ENCODE results near the gene UBE2O. TPM values are rescaled to one million over a fixed set of nuclear protein-coding genes. Genes with fewer than 3 reads are reported as not detected.
A peak's percentile ranks its signal among the peaks of the same experiment; 100 is the strongest.

Gene UBE2O
- total and polyA plus RNA-seq, 2 experiments from 2014 or later = 28.5 to 62.6 TPM

DNA sequence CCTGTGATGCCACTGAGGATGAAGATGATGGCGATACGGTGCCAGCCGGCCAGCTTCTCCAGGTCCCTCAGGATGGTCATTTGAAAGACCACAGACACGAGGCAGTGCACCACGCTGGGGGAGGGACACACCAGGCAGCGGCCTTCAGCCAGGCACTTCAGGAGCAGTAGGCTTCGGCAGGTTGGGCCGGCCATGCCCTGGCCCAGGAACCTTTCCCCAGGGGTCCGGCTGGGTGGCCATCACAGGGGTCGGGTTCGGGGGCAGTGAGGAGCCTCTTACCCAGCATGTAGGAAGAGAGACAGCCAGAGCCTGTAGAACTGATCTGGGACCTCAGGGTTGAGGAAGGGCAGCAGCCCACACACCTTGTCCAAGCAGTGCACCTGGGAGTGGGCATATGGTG lies 19.8 kb upstream of the UBE2O start:
- no peak for DNase-seq (ENCODE audit: low read depth in 1 of 2, low spot score in 1 of 2)
- H3K9me3 ChIP-seq (ENCODE audit: low read depth) = no peaks in the 10 kb centered on the region
- H3K36me3 ChIP-seq = no peaks in the 10 kb centered on the region
- H3K4me3 ChIP-seq = no peak overlapping the region
- no peaks in the 10 kb centered on the region for H3K27me3 ChIP-seq
- TF ChIP-seq, protein P1, sequence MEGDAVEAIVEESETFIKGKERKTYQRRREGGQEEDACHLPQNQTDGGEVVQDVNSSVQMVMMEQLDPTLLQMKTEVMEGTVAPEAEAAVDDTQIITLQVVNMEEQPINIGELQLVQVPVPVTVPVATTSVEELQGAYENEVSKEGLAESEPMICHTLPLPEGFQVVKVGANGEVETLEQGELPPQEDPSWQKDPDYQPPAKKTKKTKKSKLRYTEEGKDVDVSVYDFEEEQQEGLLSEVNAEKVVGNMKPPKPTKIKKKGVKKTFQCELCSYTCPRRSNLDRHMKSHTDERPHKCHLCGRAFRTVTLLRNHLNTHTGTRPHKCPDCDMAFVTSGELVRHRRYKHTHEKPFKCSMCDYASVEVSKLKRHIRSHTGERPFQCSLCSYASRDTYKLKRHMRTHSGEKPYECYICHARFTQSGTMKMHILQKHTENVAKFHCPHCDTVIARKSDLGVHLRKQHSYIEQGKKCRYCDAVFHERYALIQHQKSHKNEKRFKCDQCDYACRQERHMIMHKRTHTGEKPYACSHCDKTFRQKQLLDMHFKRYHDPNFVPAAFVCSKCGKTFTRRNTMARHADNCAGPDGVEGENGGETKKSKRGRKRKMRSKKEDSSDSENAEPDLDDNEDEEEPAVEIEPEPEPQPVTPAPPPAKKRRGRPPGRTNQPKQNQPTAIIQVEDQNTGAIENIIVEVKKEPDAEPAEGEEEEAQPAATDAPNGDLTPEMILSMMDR (IDR thresholded peaks at IDR 0.05; ENCODE audit: low read depth, low read length) = no peak
- H3K27ac ChIP-seq = no peak overlapping the region
- peaks cover 4% of the 10 kb centered on the region for H3K4me1 ChIP-seq (ENCODE audit: low read depth)

DNA sequence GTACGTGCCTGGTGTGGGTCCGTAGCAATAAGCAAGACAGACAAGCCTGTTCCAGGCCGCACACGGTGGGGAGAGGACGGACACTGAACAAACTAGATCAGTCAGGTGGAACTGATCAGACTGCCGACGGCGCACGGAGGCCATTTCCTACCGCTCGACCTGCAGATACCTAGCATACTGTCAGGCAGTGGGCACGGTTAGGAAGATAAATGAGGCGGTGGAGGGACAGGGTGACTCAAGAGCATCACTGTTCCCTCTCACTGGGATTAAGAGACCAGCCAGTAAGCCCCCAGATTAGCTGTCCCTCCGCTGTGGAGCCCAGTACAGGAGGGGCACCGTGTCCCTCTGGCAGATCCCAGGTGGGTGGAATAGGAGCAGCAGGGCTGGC lies 19.3 kb upstream of the UBE2O start:
- H3K4me1 ChIP-seq (ENCODE audit: low read depth) = peaks cover 4% of the 10 kb centered on the region
- DNase-seq (ENCODE audit: low read depth in 1 of 2, low spot score in 1 of 2) = no peak

DNA sequence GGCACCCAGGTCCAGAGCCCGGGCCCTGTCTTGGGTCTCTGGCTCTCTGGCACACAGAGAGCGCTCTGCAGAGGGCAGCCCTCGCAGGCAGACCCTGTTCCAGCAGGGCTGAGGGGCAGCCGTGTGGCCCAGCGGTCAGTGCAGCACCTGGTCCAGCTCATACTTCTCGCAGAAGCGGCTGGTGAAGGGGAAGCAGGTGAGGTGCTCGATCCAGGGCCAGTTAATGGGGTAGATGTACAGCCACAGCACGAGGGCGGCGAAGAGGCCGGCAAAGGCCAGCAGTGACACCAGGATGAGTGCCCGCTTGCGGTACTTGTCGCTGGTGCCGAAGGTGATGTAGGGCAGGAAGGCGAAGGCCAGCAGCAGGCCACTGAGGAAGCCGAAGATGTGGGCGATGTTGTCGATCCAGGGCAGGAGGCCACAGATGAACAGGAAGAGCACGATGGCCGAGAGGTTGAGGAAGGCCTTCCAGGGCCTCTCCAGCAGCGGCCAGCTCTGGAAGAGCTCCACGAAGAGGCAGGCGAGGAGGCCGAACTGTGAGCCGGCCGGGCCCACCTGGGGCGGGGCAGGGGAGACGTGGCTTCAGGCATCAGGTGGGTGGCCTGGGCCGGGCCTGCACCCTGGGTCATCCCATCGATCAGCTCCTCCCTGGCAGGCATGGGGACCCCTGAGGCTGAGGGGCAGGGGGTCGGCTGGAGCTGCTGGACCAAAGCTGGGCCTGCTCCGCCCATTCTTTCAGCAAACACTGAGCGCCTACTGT lies 18.7 kb upstream of the UBE2O start:
- Histone ChIP-seq H3K4me3 (no peak overlapping the region), H3K27me3 (no peaks in the 10 kb centered on the region), H3K36me3 (no peaks in the 10 kb centered on the region), H3K9me3 (ENCODE audit: low read depth) (no peaks in the 10 kb centered on the region), H3K27ac (no peak overlapping the region), H3K4me1 (ENCODE audit: low read depth) (peaks cover 4% of the 10 kb centered on the region)
- DNase-seq (ENCODE audit: low read depth in 1 of 2, low spot score in 1 of 2) = no peak
- TF ChIP-seq, protein P1 (IDR thresholded peaks at IDR 0.05; ENCODE audit: low read depth, low read length) = no peak

More for the DNA sequence above, 19.3 kb upstream of the UBE2O start:
- TF ChIP-seq, protein P1 (IDR thresholded peaks at IDR 0.05; ENCODE audit: low read depth, low read length) = no peak
- Histone ChIP-seq H3K27ac (no peak overlapping the region), H3K9me3 (ENCODE audit: low read depth) (no peaks in the 10 kb centered on the region), H3K27me3 (no peaks in the 10 kb centered on the region), H3K4me3 (no peak overlapping the region), H3K36me3 (no peaks in the 10 kb centered on the region)

DNA sequence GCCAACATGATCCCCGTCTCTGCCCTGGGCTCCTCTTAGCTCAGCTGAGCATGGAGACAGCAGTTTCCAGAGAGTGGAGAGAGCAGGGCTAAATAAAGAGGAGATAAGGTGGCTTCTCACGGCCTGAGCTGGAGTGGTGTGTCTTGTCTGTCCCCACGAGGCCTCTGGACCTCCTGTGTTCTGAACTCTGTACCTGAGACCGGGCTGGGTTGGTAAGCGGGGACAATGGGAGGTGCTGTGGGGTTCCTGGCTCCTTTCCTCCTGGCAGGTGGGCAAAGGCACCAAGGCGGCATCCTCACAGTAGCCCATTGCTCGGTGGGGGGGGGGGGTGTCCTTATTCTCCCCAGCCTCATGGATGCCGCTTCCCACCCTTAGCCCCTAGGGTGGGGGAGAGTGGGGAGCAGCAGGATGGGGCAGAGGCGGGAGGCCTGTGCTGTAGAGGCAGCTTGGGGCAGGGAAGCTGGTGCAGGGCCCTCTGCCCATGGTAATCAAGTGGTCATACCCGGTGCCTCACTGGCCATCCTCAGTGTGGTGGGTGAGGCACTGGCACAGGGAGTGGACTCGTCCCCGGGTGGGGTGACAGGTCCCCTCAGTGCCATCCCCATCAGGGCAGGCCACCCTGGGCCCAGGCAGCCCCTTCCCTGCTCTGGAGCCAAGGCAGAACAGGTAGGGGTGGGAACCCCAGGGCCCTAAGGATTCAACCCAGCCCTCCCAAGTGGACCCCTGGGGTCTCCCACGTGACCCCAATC lies 17.2 kb upstream of the UBE2O start:
- peak in 1 of 2 donors; percentile 31 for DNase-seq (ENCODE audit: low read depth in 1 of 2, low spot score in 1 of 2)
- Histone ChIP-seq H3K27ac (no peak overlapping the region), H3K36me3 (no peaks in the 10 kb centered on the region), H3K27me3 (no peaks in the 10 kb centered on the region), H3K9me3 (ENCODE audit: low read depth) (no peaks in the 10 kb centered on the region), H3K4me3 (no peak overlapping the region), H3K4me1 (ENCODE audit: low read depth) (peaks cover 4% of the 10 kb centered on the region)
- TF ChIP-seq, protein P1 (IDR thresholded peaks at IDR 0.05; ENCODE audit: low read depth, low read length) = no peak

DNA sequence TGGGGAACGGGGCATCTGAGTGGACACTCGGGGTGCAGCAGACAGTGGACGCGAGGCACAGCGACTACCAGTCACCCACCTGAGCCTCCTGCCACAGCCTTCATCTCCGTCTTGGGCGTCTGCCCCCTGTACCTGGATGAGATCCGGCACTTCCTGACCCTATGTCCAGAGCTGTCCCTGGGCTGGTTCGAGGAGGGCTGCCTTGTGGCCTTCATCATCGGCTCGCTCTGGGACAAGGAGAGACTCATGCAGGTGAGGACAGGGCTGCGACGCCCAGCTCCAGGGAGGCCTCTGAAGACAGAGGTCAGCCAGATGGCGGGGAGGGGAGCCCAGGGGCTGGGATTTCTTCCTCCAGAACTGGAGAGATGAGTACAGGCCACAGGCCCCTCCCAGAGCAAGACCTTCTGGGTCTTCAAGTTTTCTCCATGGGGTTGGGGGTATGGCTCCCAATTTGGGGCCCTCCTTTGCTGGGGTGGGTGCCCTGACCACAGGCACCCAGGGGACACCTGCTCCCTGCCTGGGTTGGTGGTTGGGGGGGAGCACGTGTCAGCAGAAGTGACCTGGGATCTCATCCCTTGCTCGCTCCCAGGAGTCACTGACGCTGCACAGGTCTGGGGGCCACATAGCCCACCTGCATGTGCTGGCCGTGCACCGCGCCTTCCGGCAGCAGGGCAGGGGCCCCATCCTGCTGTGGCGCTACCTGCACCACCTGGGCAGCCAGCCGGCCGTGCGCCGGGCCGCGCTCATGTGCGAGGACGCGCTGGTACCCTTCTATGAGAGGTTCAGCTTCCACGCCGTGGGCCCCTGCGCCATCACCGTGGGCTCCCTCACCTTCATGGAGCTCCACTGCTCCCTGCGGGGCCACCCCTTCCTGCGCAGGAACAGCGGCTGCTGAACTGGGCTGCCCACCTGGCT lies 16.4 kb upstream of the UBE2O start:
- Histone ChIP-seq H3K4me3 (no peak overlapping the region), H3K9me3 (ENCODE audit: low read depth) (no peaks in the 10 kb centered on the region), H3K27ac (no peak overlapping the region), H3K27me3 (no peaks in the 10 kb centered on the region), H3K4me1 (ENCODE audit: low read depth) (peaks cover 4% of the 10 kb centered on the region), H3K36me3 (no peaks in the 10 kb centered on the region)
- TF ChIP-seq, protein P1 (IDR thresholded peaks at IDR 0.05; ENCODE audit: low read depth, low read length) = no peak
- no peak for DNase-seq (ENCODE audit: low read depth in 1 of 2, low spot score in 1 of 2)
